CD4-positive, alpha-beta T cell (primary cell): Measurements from ENCODE around the gene MLN. TPM values are rescaled to one million over a fixed set of nuclear protein-coding genes. Genes with fewer than 3 reads are reported as not detected.

ENCODE experiments used
- ATAC-seq: fragments of 200-7000 bp; cut with Tn5 transposase; one replicate; pipeline ENCODE4 v1.10.0; 2022; ENCODE audit warnings: mild to moderate bottlenecking; ENCODE audit not compliant: poor library complexity
- CTCF ChIA-PET: fragments of 350-600 bp; sonication (Branson Sonifier 250); formaldehyde crosslinking; loops from one replicate; lab custom pipeline; 2021; ENCODE audit warnings: antibody characterized with exemption, inconsistent platforms; lab: Charles Lee
- POLR2A ChIA-PET: fragments of 350-600 bp; sonication (Branson Sonifier 250); formaldehyde crosslinking; loops from one replicate; lab custom pipeline; 2021; ENCODE audit warnings: antibody characterized with exemption, inconsistent platforms; lab: Charles Lee
- DNase-seq, 14 experiments: peaks; one replicate each; pipeline ENCODE4 v3.0.0-alpha.2; 2013 to 2020; ENCODE audit warnings: mixed read lengths in 2 of 14
- H3K27ac ChIP-seq, 2 donors: one replicate each; pipeline versions ENCODE4 v1.5.1 to v1.7.0; 2013; ENCODE audit warnings: low read length in 2 of 2, low read depth in 1 of 2, mild to moderate bottlenecking in 1 of 2
- H3K27me3 ChIP-seq, 2 experiments: 1 replicate in 1 of 2; 2 replicates in 1 of 2; pipeline versions ENCODE4 v1.6.1 to v1.7.0; 2013; ENCODE audit warnings: low read length in 2 of 2, control low read depth in 1 of 2, mild to moderate bottlenecking in 1 of 2, moderate library complexity in 1 of 2; ENCODE audit not compliant: insufficient read depth in 2 of 2, control insufficient read depth in 1 of 2
- H3K36me3 ChIP-seq: one replicate; pipeline ENCODE4 v1.6.1; 2013; ENCODE audit warnings: low read length, control low read depth; ENCODE audit not compliant: insufficient read depth
- H3K4me1 ChIP-seq: one replicate; pipeline ENCODE4 v1.6.1; 2013; ENCODE audit warnings: low read length, control low read depth; ENCODE audit not compliant: insufficient read depth
- H3K4me3 ChIP-seq: one replicate; pipeline ENCODE4 v1.5.1; 2013; ENCODE audit warnings: mild to moderate bottlenecking, low read length, moderate library complexity
- H3K9me3 ChIP-seq, 2 experiments: 1 replicate in 1 of 2; 2 replicates in 1 of 2; pipeline versions ENCODE4 v1.6.1 to v1.7.0; 2013; ENCODE audit warnings: low read length in 2 of 2, mild to moderate bottlenecking in 2 of 2, control low read depth in 1 of 2, moderate library complexity in 1 of 2; ENCODE audit not compliant: control insufficient read depth in 1 of 2, insufficient read depth in 1 of 2
- H3K27ac Mint-ChIP-seq: one replicate; pipeline ENCODE4 v1.8.0; 2020; ENCODE audit warnings: mixed read lengths
- H3K27me3 Mint-ChIP-seq: one replicate; pipeline ENCODE4 v1.8.0; 2021; ENCODE audit warnings: mixed read lengths
- H3K36me3 Mint-ChIP-seq: one replicate; pipeline ENCODE4 v1.8.0; 2021; ENCODE audit warnings: low read depth, mixed read lengths
- H3K4me1 Mint-ChIP-seq: one replicate; pipeline ENCODE4 v1.8.0; 2021; ENCODE audit warnings: low read depth, mixed read lengths
- H3K4me3 Mint-ChIP-seq: one replicate; pipeline ENCODE4 v1.8.0; 2020; ENCODE audit warnings: mild to moderate bottlenecking, mixed read lengths
- H3K9me3 Mint-ChIP-seq: one replicate; pipeline ENCODE4 v1.8.0; 2020; ENCODE audit warnings: mixed read lengths
- CTCF ChIP-seq: fragments of 200-600 bp; IDR thresholded peaks from one replicate; pipeline ENCODE4 v1.8.0; 2022; ENCODE audit warnings: antibody characterized with exemption, mild to moderate bottlenecking
- intact Hi-C, 2 experiments: fragments of 100-400 bp; cut with DNase I in 1 of 2; cut with micrococcal nuclease in 1 of 2; formaldehyde crosslinking; loops; one replicate each; pipeline versions ENCODE4 v1.15.1 to v1.9.0; 2023 to 2025; cut with DNase I, micrococcal nuclease
- polyA plus RNA-seq, 2 donors: library from polyadenylated mRNA; unstranded; fragments of 120-200 nt; gene quantifications; one replicate each; pipeline ENCODE4 v1.2.1, GENCODE V29; 2013
- total RNA-seq, 174 experiments: library from RNA in 2 of 174; stranded (reverse) in 2 of 174; gene quantifications; one replicate each; pipeline ENCODE4 v1.2.3 and lab custom pipeline; 2021 to 2026

Gene MLN
- total RNA-seq = not detected
- polyA plus RNA-seq (2013, experiment 1 of 2) = not detected
- not detected for polyA plus RNA-seq (2013, experiment 2 of 2)
- total RNA-seq (lab: John Stamatoyannopoulos, UW) = 0 reads per million in 172 experiments

GRCh38 chr6:33803571-33804053 is at the start of gene MLN:
TSS of gene MLN (minus strand) at chr6:33804003. CDS start at chr6:33801163, 2,840 bp downstream.
- peaks cover 20% of the 10 kb centered on the region for H3K4me1 Mint-ChIP-seq
- no peak within 1 kb of the TSS for H3K4me3 ChIP-seq
- H3K27me3 Mint-ChIP-seq = peaks cover 18% of the 10 kb centered on the region
- H3K4me1 ChIP-seq = peaks cover 15% of the 10 kb centered on the region
- ATAC-seq (no peak), DNase-seq (no peak)
- H3K9me3 Mint-ChIP-seq = no peaks in the 10 kb centered on the region
- ChIA-PET CTCF (interaction anchor here (1.0 kb wide), 1 partner anchor 13 kb away, joined by 3 read pairs; no protein-coding TSS in a partner anchor), POLR2A (no interaction called here)
- H3K9me3 ChIP-seq = no peaks in the 10 kb centered on the region
- intact Hi-C loops = no loop called here
- no peak within 1 kb of the TSS for H3K27ac ChIP-seq
- H3K36me3 Mint-ChIP-seq = no peaks in the 10 kb centered on the region
- no peaks in the 10 kb centered on the region for H3K36me3 ChIP-seq
- H3K27ac Mint-ChIP-seq = no peak within 1 kb of the TSS
- TF ChIP-seq CTCF = no peak
- H3K27me3 ChIP-seq = peaks cover 0 to 10% of the 10 kb centered on the region in 2 experiments
- no peak within 1 kb of the TSS for H3K4me3 Mint-ChIP-seq

- Histone ChIP-seq H3K4me3 (no peak overlapping the region), H3K27ac (no peak overlapping the region), H3K27me3 (peaks cover 5 to 12% of the 10 kb centered on the region in 2 experiments), H3K36me3 (no peaks in the 10 kb centered on the region), H3K9me3 (no peaks in the 10 kb centered on the region), H3K4me1 (peaks cover 37% of the 10 kb centered on the region)
- Mint-ChIP-seq H3K9me3 (no peaks in the 10 kb centered on the region), H3K4me1 (peaks cover 26% of the 10 kb centered on the region), H3K27ac (no peak overlapping the region), H3K36me3 (no peaks in the 10 kb centered on the region), H3K27me3 (peaks cover 4% of the 10 kb centered on the region), H3K4me3 (no peak overlapping the region)
- intact Hi-C loops = loop anchor here in 1 of 2 experiments (10.0 kb wide), 1 partner anchor 302 kb away; no protein-coding TSS in a partner anchor
- DNase-seq (no peak), ATAC-seq (no peak)
- ChIA-PET POLR2A (no interaction called here), CTCF (no interaction called here)
- no peak for TF ChIP-seq CTCF
These were observed 49.2 kb upstream of the MLN start for GRCh38 chr6:33853026-33853425.

- H3K27me3 ChIP-seq = peaks cover 5 to 8% of the 10 kb centered on the region in 2 experiments
- no peaks in the 10 kb centered on the region for H3K9me3 Mint-ChIP-seq
- H3K9me3 ChIP-seq = no peaks in the 10 kb centered on the region
- ChIA-PET POLR2A (no interaction called here), CTCF (no interaction called here)
- TF ChIP-seq CTCF = peak; percentile 25
- H3K4me3 ChIP-seq = no peak overlapping the region
- no peak overlapping the region for H3K4me3 Mint-ChIP-seq
- intact Hi-C loops = loop anchor here (1.0 to 10.0 kb wide), 2 partner anchors 175 to 303 kb away; no protein-coding TSS in a partner anchor
- ATAC-seq (no peak), DNase-seq (peak in 7 of 14 experiments; percentile 7 to 60 (median 31))
- no peak overlapping the region for H3K27ac ChIP-seq
- H3K36me3 ChIP-seq = no peaks in the 10 kb centered on the region
- H3K4me1 Mint-ChIP-seq = peaks cover 15% of the 10 kb centered on the region
- no peaks in the 10 kb centered on the region for H3K36me3 Mint-ChIP-seq
- H3K4me1 ChIP-seq = peaks cover 27% of the 10 kb centered on the region
- peaks cover 4% of the 10 kb centered on the region for H3K27me3 Mint-ChIP-seq
- no peak overlapping the region for H3K27ac Mint-ChIP-seq
These were observed 48.2 kb upstream of the MLN start for GRCh38 chr6:33851959-33852358.
